IPS-15b (cell line): Measurements from ENCODE around the gene NACC2.
"Not testable (repeated sequence)": the region's sequence is repeated elsewhere in the genome, so short reads cannot be mapped to it uniquely, and the experiment has no call there.

Experiments used
- H3K27me3 ChIP-seq: one replicate; pipeline ENCODE4 v1.6.1; 2013; ENCODE audit warnings: low read length; ENCODE audit not compliant: control insufficient read depth, insufficient read depth
- H3K36me3 ChIP-seq: one replicate; pipeline ENCODE4 v1.6.1; 2013; ENCODE audit warnings: low read length; ENCODE audit not compliant: control insufficient read depth, insufficient read depth
- H3K4me1 ChIP-seq: one replicate; pipeline ENCODE4 v1.6.1; 2013; ENCODE audit warnings: mild to moderate bottlenecking, low read length; ENCODE audit not compliant: control insufficient read depth, insufficient read depth
- H3K4me3 ChIP-seq: one replicate; pipeline ENCODE4 v1.5.1; 2013; ENCODE audit warnings: low read depth, low read length
- H3K9ac ChIP-seq: one replicate; pipeline ENCODE4 v1.6.1; 2013; ENCODE audit warnings: low read depth, mild to moderate bottlenecking, low read length
- H3K9me3 ChIP-seq: one replicate; pipeline ENCODE4 v1.6.1; 2013; ENCODE audit warnings: mild to moderate bottlenecking, low read length; ENCODE audit not compliant: control insufficient read depth, insufficient read depth

NACC2 gene

GRCh38 chr9:136047076-136047774 lies 47.9 kb downstream of the NACC2 start:
- H3K27me3 ChIP-seq = no peaks in the 10 kb centered on the region
- no peak overlapping the region for H3K4me3 ChIP-seq
- H3K9ac ChIP-seq = no peak overlapping the region
- H3K36me3 ChIP-seq = peaks cover 16% of the 10 kb centered on the region
- no peaks in the 10 kb centered on the region for H3K9me3 ChIP-seq
- H3K4me1 ChIP-seq = no peaks in the 10 kb centered on the region

DNA sequence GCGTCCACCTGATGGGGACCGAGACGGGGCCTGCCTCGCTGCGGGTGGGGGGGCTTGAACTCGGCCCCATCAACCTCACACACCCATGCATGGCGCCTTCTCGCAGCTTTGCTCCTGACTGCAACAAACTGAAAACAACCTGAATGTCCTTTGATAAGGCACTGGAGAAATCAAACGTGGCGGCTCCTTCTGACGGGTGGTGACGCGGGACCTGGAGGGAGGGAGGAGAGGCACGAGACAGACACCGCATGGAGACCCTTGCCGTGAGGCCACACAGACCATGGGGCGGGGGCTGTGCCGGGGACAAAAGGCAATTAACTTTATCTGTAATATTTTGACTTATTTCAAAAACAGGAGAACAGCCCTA lies 48.6 kb downstream of the NACC2 start:
- peaks cover 16% of the 10 kb centered on the region for H3K36me3 ChIP-seq
- no peaks in the 10 kb centered on the region for H3K9me3 ChIP-seq
- H3K4me3 ChIP-seq = no peak overlapping the region
- no peaks in the 10 kb centered on the region for H3K27me3 ChIP-seq
- H3K4me1 ChIP-seq = no peaks in the 10 kb centered on the region
- H3K9ac ChIP-seq = no peak overlapping the region

GRCh38 chr9:136045595-136046553 lies 49.2 kb downstream of the NACC2 start:
- H3K9ac ChIP-seq = no peak overlapping the region
- peaks cover 16% of the 10 kb centered on the region for H3K36me3 ChIP-seq
- H3K27me3 ChIP-seq = no peaks in the 10 kb centered on the region
- H3K4me3 ChIP-seq = no peak overlapping the region
- H3K4me1 ChIP-seq = no peaks in the 10 kb centered on the region
- H3K9me3 ChIP-seq = no peaks in the 10 kb centered on the region

DNA sequence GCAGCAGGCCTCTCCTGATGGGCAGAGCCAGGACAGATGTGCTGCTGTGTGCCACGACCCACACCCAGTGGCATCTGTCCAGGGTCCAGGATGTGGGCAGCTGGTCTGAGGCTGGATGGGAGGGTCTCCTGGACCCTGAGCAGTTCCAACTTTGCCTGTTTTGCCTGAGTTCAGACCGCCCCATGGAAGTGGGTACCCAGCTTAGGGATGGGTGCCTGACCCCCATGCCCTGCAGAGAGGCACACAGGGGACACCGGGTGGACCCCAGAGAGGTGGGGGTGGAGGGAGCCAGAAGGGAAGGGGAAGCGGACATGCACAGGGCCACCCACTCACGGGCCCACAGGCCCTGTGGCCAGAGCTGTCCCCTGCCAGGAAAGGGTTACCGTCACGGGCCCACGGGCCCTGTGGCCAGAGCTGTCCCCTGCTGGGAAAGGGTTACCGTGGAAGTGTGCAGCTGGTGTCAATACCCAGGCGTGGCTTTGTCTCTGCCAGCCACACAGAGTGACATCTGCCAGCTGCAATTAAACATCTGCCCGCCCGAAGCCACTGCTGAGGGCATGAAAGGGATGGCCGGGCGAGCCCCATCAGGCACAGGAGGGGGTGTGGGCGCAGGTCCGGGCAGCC lies 50.0 kb downstream of the NACC2 start:
- H3K9me3 ChIP-seq = no peaks in the 10 kb centered on the region
- peaks cover 16% of the 10 kb centered on the region for H3K36me3 ChIP-seq
- no peaks in the 10 kb centered on the region for H3K27me3 ChIP-seq

GRCh38 chr9:136044207-136044970 lies 50.7 kb downstream of the NACC2 start:
- Histone ChIP-seq H3K4me3 (no peak overlapping the region), H3K27me3 (no peaks in the 10 kb centered on the region), H3K36me3 (peaks cover 13% of the 10 kb centered on the region), H3K4me1 (no peaks in the 10 kb centered on the region), H3K9me3 (no peaks in the 10 kb centered on the region), H3K9ac (no peak overlapping the region)

More for the DNA sequence above, 50.0 kb downstream of the NACC2 start:
- no peak overlapping the region for H3K4me3 ChIP-seq
- H3K9ac ChIP-seq = no peak overlapping the region
- H3K4me1 ChIP-seq = no peaks in the 10 kb centered on the region

DNA sequence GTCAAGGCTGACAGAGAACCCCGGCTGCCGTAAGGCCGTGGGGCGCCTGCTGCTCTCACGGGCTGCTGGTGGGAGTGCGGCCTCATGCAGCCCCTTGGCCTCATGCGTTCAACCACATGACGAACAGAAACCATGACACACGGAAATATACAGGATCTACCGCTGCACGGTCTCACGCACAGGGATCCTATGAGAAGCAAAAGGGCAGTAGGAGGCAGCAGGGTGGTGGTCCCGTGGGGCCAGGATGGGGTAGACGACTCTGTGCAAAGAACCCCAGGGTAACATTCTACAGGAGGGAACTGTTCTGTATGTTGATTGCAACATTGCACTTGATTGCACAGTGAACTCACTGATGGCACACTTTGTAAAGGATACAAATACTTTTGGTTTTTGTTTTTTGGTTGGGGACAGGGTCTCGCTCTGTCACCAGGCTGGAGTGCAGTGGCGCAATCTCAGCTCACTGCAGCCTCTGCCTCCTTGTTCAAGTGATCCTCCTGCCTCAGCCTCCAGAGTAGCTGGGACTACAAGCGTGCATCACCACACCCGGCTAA lies 51.6 kb downstream of the NACC2 start:
- H3K9me3 ChIP-seq = no peaks in the 10 kb centered on the region
- H3K36me3 ChIP-seq = peaks cover 5% of the 10 kb centered on the region
- H3K27me3 ChIP-seq = no peaks in the 10 kb centered on the region
- H3K9ac ChIP-seq = no peak overlapping the region
- H3K4me3 ChIP-seq = no peak overlapping the region
- no peaks in the 10 kb centered on the region for H3K4me1 ChIP-seq

GRCh38 chr9:136042541-136042940 lies 52.5 kb downstream of the NACC2 start:
- Histone ChIP-seq H3K27me3 (no peaks in the 10 kb centered on the region), H3K4me1 (no peaks in the 10 kb centered on the region), H3K4me3 (no peak overlapping the region), H3K9me3 (no peaks in the 10 kb centered on the region), H3K9ac (no peak overlapping the region), H3K36me3 (peaks cover 5% of the 10 kb centered on the region)

DNA sequence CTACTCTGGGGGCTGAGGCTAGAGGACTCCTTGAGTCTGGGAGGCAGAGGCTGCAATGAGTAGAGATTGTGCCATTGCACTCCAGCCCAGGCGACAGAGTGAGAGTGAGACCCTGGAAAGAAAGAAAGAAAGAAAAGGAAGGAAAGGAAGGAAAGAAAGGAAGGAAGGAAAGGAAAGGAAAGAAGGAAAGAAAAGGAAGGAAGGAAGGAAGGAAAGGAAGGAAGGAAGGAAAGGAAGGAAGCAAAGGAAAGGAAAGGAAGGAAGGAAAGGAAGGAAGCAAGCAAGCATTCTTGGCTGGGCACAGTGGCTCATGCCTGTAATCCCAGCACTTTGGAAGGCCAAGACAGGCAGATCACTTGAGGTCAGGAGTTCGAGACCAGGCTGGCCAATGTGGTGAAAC lies 54.2 kb downstream of the NACC2 start:
- not testable (repeated sequence) for H3K4me1 ChIP-seq, H3K36me3 ChIP-seq

DNA sequence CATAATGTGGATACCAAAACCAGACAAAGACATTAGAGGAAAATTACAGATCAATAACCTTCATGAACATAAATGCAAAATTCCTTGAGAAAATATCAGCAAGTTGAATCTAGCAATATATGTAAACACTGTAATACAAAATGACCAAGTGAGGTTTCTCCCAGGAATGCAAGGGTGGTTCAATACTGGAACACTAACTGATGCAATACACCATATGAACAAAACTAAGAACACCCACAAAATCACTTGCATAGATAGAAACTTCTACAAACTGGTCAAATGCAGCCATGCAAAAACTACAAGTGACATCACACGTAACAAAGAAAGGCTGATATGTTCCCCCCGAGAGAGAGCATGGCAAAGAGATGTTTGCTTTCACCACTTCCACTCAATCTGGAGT lies 55.6 kb downstream of the NACC2 start:
- H3K9ac ChIP-seq = no peak overlapping the region
- H3K4me3 ChIP-seq = no peak overlapping the region
- H3K9me3 ChIP-seq = no peaks in the 10 kb centered on the region
- H3K4me1 ChIP-seq = no peaks in the 10 kb centered on the region
- no peaks in the 10 kb centered on the region for H3K36me3 ChIP-seq
- no peaks in the 10 kb centered on the region for H3K27me3 ChIP-seq

More for the DNA sequence above, 54.2 kb downstream of the NACC2 start:
- not testable (repeated sequence) for H3K9ac ChIP-seq, H3K9me3 ChIP-seq, H3K4me3 ChIP-seq, H3K27me3 ChIP-seq

- H3K4me3 ChIP-seq = no peak overlapping the region
- no peaks in the 10 kb centered on the region for H3K36me3 ChIP-seq
- no peaks in the 10 kb centered on the region for H3K4me1 ChIP-seq
- no peaks in the 10 kb centered on the region for H3K27me3 ChIP-seq
- H3K9me3 ChIP-seq = no peaks in the 10 kb centered on the region
- H3K9ac ChIP-seq = no peak overlapping the region
These were observed 58.2 kb downstream of the NACC2 start for GRCh38 chr9:136036848-136037247.

DNA sequence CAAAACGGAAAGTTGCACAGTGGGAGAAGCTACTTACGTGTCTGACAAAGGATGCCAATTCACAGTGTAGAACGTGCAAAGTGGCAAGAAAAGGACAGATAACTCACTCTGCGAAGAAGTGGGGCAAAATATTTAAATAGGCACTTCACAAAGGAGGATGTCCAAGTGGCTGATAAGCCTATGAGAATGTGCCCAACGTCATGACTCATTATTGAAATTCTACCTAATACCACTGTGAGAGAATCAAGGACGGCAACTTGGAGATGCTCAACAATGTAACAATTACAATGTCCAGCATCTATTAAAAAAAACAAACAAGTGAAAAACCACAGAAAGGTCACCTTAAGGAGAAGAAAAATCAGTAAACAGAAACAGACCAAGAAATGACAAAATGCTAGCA lies 59.0 kb downstream of the NACC2 start:
- Histone ChIP-seq H3K27me3 (no peaks in the 10 kb centered on the region), H3K9me3 (no peaks in the 10 kb centered on the region), H3K4me3 (no peak overlapping the region), H3K9ac (no peak overlapping the region), H3K36me3 (no peaks in the 10 kb centered on the region), H3K4me1 (no peaks in the 10 kb centered on the region)
